ENCODE measurements around the gene STYXL1.

Gene STYXL1

DNA sequence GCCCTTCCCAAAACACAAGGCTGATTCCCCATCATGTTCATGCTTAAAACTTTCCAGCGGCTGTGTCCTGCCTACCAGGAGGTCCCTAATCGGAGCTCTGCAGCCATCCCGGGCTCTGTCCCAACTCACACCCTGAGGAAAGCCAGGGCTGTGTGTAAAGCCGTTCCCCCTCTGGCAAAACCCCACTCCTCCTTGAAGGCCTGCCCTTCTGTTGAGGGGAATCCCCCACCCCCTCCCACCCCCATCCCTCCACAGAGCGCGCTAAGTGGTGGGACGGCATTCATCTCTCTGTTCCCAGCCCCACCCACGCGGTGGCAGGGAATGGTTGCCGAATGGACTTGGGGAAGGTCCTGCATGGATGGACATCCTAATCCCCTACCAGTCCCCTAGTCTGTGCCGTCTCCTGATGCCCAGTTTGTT, 52.7 kb downstream of the STYXL1 start:
- TF ChIP-seq, protein P1, sequence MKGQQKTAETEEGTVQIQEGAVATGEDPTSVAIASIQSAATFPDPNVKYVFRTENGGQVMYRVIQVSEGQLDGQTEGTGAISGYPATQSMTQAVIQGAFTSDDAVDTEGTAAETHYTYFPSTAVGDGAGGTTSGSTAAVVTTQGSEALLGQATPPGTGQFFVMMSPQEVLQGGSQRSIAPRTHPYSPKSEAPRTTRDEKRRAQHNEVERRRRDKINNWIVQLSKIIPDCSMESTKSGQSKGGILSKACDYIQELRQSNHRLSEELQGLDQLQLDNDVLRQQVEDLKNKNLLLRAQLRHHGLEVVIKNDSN (IDR thresholded peaks at IDR 0.05), result no peak
- TF ChIP-seq CREB1 (IDR thresholded peaks at IDR 0.05; ENCODE audit: low read depth) (no peak), YY1 (IDR thresholded peaks at IDR 0.05; ENCODE audit: low read depth) (no peak), FOXM1 (IDR thresholded peaks at IDR 0.05; ENCODE audit: borderline replicate concordance, low read depth) (no peak), EP300 (IDR thresholded peaks at IDR 0.05; ENCODE audit: borderline replicate concordance) (no peak), NFIC (IDR thresholded peaks at IDR 0.05) (no peak), TAF1 (IDR thresholded peaks at IDR 0.05; ENCODE audit: low read depth) (no peak; the same call in 1 of the 2 replicates), TCF12 (IDR thresholded peaks at IDR 0.05; ENCODE audit: low read depth) (no peak), CEBPB (IDR thresholded peaks at IDR 0.05) (no peak), ZBTB7A (IDR thresholded peaks at IDR 0.05; ENCODE audit: low read depth) (no peak), EGR1 (IDR thresholded peaks at IDR 0.05) (no peak)

DNA sequence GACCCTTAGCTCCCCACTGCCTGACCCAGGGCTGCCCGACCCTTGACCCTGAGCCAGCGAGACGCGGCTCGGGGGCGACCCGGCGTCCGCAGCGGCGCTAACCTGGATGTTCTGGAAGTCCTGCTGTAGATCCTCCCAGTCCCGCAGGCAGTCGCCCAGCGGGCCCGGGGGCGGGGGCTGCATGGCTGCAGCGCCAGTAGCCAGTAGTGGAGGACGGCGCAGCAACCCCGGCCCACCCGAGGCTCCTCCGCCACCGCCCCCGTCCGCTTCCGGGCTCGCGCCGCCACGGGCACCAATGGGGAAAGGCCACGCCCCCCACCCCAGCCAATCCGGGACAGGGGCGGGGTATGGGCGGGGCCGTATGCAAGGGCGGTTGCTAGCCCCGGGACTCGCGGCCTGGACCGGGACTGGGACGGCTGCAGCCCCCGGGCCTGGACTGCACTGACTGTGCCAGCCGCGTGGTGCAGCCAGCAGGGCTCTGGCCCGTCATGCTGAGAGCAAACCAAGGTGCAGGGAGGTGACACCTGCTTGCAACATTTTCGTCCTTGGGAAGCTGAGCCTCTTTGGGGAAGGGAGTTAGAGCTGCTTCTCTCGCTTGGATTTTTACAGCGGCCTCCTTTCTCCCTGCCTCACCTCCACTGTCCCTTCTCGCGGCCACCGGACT, 53.3 kb downstream of the STYXL1 start, which contains the start of gene TMEM120A:
TSS of gene TMEM120A (minus strand) at position 208 of the 664 bp plus-strand sequence. CDS start at position 183, 25 bp downstream.
- peak; percentile 16; the same call in 1 of the 2 replicates for TF ChIP-seq RAD21 (IDR thresholded peaks at IDR 0.05; ENCODE audit: low read depth)
- no peak for TF ChIP-seq EP300 (IDR thresholded peaks at IDR 0.05; ENCODE audit: borderline replicate concordance)
- TF ChIP-seq TCF12 (IDR thresholded peaks at IDR 0.05; ENCODE audit: low read depth), result peak; percentile 38; the same call in 1 of the 2 replicates
- TF ChIP-seq CREB1 (IDR thresholded peaks at IDR 0.05; ENCODE audit: low read depth), result 0 out of 2 replicates have a peak, but pooled peaks have one; percentile 37
- no peak for TF ChIP-seq FOXM1 (IDR thresholded peaks at IDR 0.05; ENCODE audit: borderline replicate concordance, low read depth)
- TF ChIP-seq TAF1 (IDR thresholded peaks at IDR 0.05; ENCODE audit: low read depth), result no peak
- peak; percentile 88 for TF ChIP-seq ZBTB7A (IDR thresholded peaks at IDR 0.05; ENCODE audit: low read depth)
- TF ChIP-seq EGR1 (IDR thresholded peaks at IDR 0.05), result peak; percentile 51
- TF ChIP-seq TEAD4 (IDR thresholded peaks at IDR 0.05), result peak; percentile 9; the same call in 1 of the 2 replicates
- no peak for TF ChIP-seq NFIC (IDR thresholded peaks at IDR 0.05)
- TF ChIP-seq, protein P1 (IDR thresholded peaks at IDR 0.05), result peak; percentile 50; the same call in 1 of the 2 replicates

DNA sequence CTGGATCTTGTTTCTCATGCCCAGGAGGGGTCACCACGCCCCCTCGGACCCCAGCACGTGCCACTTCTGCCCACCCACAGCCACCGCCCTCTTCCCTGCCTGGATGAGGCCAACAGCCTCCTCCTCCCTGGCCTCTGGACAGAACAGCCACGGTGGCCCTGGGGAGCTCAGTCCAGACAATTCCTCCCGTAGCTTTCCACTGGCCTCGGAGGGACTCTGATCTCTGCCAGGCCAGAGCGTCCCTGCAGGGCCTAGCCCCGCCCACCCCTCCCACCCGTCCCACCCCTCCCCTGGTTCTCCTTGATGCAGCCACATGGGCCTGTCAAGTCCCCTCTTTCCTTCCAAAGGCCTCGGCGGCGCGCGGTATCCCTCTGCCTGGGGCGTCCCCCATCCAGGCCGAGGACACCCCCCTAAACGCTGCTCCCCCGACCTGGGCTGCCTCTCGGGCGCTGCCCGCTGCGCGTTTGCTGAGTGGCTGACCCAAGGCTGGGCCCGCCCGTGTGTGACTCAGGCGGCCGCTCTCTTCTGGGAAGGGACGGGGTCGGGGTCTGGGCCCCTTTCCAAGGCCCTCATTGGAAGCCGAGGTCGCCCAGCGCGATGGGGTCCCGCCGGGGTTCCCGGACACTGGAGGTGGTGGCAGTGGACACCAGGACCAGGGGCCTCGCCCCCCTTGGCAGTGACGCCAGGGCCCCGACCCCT, 54.0 kb downstream of the STYXL1 start:
- TF ChIP-seq CEBPB (IDR thresholded peaks at IDR 0.05) (no peak), EGR1 (IDR thresholded peaks at IDR 0.05) (peak; percentile 41; the same call in 1 of the 2 replicates), RAD21 (IDR thresholded peaks at IDR 0.05; ENCODE audit: low read depth) (no peak), TEAD4 (IDR thresholded peaks at IDR 0.05) (0 out of 2 replicates have a peak, but pooled peaks have one; percentile 15), CREB1 (IDR thresholded peaks at IDR 0.05; ENCODE audit: low read depth) (no peak), ZBTB7A (IDR thresholded peaks at IDR 0.05; ENCODE audit: low read depth) (peak; percentile 47), TCF12 (IDR thresholded peaks at IDR 0.05; ENCODE audit: low read depth) (peak; percentile 64; the same call in 1 of the 2 replicates), NFIC (IDR thresholded peaks at IDR 0.05) (no peak), TAF1 (IDR thresholded peaks at IDR 0.05; ENCODE audit: low read depth) (no peak), EP300 (IDR thresholded peaks at IDR 0.05; ENCODE audit: borderline replicate concordance) (no peak; the same call in 1 of the 2 replicates), YY1 (IDR thresholded peaks at IDR 0.05; ENCODE audit: low read depth) (no peak), FOXM1 (IDR thresholded peaks at IDR 0.05; ENCODE audit: borderline replicate concordance, low read depth) (no peak)
- TF ChIP-seq, protein P2, sequence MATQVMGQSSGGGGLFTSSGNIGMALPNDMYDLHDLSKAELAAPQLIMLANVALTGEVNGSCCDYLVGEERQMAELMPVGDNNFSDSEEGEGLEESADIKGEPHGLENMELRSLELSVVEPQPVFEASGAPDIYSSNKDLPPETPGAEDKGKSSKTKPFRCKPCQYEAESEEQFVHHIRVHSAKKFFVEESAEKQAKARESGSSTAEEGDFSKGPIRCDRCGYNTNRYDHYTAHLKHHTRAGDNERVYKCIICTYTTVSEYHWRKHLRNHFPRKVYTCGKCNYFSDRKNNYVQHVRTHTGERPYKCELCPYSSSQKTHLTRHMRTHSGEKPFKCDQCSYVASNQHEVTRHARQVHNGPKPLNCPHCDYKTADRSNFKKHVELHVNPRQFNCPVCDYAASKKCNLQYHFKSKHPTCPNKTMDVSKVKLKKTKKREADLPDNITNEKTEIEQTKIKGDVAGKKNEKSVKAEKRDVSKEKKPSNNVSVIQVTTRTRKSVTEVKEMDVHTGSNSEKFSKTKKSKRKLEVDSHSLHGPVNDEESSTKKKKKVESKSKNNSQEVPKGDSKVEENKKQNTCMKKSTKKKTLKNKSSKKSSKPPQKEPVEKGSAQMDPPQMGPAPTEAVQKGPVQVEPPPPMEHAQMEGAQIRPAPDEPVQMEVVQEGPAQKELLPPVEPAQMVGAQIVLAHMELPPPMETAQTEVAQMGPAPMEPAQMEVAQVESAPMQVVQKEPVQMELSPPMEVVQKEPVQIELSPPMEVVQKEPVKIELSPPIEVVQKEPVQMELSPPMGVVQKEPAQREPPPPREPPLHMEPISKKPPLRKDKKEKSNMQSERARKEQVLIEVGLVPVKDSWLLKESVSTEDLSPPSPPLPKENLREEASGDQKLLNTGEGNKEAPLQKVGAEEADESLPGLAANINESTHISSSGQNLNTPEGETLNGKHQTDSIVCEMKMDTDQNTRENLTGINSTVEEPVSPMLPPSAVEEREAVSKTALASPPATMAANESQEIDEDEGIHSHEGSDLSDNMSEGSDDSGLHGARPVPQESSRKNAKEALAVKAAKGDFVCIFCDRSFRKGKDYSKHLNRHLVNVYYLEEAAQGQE (IDR thresholded peaks at IDR 0.05; ENCODE audit: low read depth), result no peak
- TF ChIP-seq, protein P1 (IDR thresholded peaks at IDR 0.05), result peak; percentile 84
- TF ChIP-seq, protein P3, sequence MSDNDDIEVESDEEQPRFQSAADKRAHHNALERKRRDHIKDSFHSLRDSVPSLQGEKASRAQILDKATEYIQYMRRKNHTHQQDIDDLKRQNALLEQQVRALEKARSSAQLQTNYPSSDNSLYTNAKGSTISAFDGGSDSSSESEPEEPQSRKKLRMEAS (IDR thresholded peaks at IDR 0.05), result peak; percentile 72

DNA sequence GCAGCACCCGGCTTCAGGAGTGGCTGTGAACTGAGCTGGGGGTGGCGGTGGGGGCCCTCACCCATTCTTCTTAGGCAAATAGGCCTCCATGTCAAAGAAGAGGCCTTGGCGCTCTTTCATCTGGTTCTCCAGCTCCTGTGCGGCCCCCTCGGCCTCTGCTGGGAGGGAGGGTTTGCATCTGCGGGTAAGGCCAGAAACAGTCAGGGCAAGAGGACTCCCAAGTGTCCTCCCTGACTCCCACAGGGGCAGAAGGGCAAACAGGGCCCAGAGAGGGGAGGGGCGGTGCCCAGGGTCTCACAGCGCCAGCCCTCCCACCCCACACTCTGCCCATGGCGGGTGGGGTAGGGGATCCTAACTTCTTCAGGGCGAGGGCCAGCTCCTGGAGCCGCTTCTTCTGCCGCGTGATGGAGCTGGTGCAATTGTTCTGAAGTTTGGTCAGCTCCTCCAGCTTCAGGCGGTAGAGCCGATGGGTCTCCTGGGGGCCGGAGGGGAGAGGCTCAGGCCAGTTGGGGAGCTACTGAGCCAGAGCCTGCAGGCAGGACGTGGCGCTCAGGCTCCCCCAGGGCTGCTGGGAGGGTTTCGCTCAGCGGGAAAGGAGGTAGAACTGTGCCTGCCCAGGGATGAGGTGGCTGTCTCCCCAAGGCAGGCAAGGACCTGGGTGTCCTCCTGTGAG, 55.6 kb downstream of the STYXL1 start:
- TF ChIP-seq ZBTB7A (IDR thresholded peaks at IDR 0.05; ENCODE audit: low read depth) (no peak), CEBPB (IDR thresholded peaks at IDR 0.05) (no peak), TAF1 (IDR thresholded peaks at IDR 0.05; ENCODE audit: low read depth) (no peak), EGR1 (IDR thresholded peaks at IDR 0.05) (no peak), NFIC (IDR thresholded peaks at IDR 0.05) (no peak), RAD21 (IDR thresholded peaks at IDR 0.05; ENCODE audit: low read depth) (no peak), CREB1 (IDR thresholded peaks at IDR 0.05; ENCODE audit: low read depth) (no peak), TEAD4 (IDR thresholded peaks at IDR 0.05) (no peak)
- TF ChIP-seq, protein P2 (IDR thresholded peaks at IDR 0.05; ENCODE audit: low read depth), result no peak
